Fibroblast of skin of abdomen (primary cell): ENCODE data around the gene GUCA2B.

Experiments
- DNase-seq: peaks from one replicate; pipeline ENCODE4 v3.0.0-alpha.2; 2013

Gene GUCA2B

DNA sequence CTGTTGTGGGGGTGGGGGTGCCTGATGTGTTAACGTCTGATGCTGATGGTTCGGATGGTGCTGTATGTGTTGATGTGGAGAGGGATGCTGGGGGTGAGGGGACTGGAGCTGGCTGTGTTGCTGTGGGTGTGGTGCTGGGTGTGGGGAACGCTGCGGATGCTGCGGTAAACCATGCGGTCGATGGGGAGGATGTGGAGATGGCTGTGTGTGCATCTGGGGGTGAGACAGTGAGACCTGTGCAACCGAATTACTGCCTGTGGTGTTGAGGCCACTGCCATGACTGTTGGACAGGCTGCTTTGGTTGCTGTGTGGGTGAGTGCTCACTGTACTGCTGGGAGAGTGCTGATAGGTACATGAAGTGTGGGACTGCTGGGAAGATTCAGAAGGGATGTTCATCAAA lies 38.1 kb downstream of the GUCA2B start:
- no peak for DNase-seq

DNA sequence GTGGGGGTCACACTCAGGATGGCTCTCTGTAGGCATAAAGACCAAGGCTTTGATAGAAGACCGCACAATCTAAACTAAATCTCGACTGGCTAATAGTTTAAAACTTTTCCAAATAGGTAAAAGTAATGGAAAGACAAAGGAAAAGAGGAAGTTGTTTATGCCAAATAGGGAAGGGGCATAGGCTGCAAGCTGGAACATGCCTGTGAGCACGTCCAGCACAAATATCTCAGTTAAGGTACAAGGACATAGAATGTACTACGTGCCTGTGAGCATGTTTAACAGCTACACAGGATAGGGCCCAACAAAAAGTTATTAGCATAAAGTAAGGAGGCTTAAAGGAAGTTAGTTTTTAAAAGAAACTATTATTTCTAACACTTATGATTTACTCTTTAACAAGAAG lies 38.9 kb downstream of the GUCA2B start:
- no peak for DNase-seq

DNA sequence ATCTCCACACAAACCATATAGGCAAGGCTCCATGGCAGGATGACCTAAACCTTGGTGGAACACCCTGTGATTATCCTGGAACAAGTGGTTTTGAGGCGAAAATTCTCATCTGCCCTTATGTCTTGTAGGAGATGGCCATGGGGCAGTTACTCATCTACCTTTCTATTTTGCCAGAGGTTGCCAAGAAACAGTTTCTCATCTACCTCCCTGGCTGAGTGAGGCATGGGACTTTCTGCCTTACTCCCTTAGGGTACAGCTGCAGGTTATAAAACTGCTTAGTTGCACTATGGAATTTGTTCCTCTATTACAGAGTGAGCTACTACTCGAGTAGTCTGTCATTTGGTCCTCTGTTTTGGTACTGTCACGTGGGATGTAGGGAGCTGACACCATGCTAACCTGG lies 42.6 kb downstream of the GUCA2B start:
- no peak for DNase-seq

DNA sequence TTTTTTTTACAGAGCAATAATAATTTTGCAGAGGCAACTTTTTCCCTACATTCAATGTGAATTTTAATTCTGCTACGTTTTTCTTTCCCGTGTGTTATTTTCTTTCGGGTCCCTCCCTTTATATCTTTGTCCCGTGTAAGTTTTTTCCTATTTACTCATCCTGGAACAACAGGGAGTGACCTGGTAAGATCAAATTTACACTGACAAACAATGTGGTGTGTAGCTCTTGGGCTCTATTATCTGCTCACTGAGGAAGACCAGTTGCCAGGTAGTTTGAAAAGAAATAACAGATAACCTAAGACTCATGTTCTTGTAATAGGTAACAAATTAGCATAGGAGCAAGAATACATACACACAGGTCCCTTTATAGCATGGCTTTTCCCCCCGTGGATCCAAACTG lies 45.0 kb downstream of the GUCA2B start:
- DNase-seq, result no peak

DNA sequence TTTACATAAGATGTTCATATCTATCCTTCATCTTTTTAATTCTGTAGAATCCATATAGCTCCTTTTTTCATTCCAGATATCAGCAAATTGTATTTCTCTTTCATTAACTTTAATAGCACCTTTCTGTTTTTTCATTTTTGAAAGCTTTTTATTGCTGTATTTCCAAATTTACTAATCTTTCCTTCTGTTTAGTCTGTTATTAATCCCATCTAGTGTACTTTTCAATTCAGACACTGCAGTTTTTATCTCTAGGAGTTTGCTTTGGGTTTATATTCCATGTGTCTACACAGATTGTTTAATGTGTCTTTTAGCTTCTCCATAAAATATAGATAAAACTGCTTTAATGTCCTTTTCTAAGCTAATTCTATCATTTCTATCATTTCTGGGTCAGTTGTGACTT lies 48.8 kb downstream of the GUCA2B start:
- no peak for DNase-seq
